Left ventricle myocardium superior (tissue), 1 donor: ENCODE results near the gene C3orf20. TPM values are rescaled to one million over a fixed set of nuclear protein-coding genes. Genes with fewer than 3 reads are reported as not detected.

Experiments used
- ATAC-seq: fragments of 200-7000 bp; cut with Tn5 transposase; one replicate; pipeline ENCODE4 v1.9.1; 2020; ENCODE audit warnings: mild to moderate bottlenecking, moderate library complexity
- DNase-seq: peaks from one replicate; pipeline ENCODE4 v3.0.0-alpha.2; 2020
- intact Hi-C: fragments of 100-400 bp; cut with micrococcal nuclease; formaldehyde crosslinking; loops from one replicate; pipeline ENCODE4 v1.11.0; 2022
- total RNA-seq: library from RNA; stranded (reverse); fragmentation: NEBNext Ultra II Directional; extraction: Animal tissue kit (Norgen Biotek cat#: 25700); gene quantifications from one replicate; pipeline ENCODE4 v1.2.1, GENCODE V29; 2021
- donor health status: DM: no; HTN: yes; CAD: no; lungs with severe emphysema.

C3orf20 gene
- total RNA-seq, 1 donor from 2014 or later: not detected

DNA sequence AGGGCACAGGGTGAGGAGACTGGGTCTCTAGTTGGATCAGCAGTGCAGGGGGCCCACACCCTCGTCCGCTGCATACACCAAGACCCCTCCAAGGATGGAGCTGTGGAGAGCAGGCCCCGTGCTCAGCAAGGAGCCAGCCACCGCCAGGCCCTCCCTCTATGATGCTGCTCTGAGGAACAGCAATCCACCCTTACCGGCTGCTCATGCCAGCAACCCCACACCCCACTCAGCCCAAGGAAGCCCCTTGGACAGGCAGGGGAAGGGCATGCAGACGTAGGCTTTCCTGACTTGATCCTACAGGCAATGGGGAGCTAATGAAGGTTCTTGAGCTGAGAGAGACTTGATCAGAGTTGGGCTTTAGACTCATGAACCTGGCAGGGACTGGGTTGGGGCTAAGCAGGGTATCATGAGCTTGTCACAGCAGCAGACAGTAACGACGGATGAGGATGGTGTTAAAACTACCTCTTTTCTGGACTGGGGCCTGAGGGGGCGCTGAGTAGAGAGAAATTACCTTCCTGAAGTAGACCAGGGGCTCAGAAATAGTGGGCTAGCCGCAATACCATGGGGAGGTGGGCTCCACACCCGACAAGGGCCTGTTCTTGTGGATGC, 93.3 kb downstream of the C3orf20 start:
- ATAC-seq (no peak), DNase-seq (no peak)
- intact Hi-C loops: no loop called here

DNA sequence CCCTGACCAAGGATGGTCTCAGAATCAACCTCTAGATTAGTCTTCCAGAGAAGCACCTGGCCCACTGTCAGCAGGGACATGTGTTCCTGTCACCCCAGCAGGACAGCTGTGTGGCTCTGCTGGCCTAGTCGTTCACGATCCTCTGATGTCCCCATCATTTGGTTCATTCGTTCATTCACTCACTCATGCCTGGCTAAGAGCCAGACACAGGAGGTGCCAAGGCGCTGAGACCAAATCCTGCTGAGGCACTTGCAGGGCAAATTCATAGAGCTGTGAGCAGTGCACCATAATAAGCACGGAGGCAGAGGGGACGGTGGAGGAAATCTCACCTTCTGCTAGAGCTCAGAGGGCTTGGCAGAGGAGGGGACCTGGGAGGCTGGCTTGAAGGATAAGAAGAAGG, 93.9 kb downstream of the C3orf20 start:
- ATAC-seq: no peak

DNA sequence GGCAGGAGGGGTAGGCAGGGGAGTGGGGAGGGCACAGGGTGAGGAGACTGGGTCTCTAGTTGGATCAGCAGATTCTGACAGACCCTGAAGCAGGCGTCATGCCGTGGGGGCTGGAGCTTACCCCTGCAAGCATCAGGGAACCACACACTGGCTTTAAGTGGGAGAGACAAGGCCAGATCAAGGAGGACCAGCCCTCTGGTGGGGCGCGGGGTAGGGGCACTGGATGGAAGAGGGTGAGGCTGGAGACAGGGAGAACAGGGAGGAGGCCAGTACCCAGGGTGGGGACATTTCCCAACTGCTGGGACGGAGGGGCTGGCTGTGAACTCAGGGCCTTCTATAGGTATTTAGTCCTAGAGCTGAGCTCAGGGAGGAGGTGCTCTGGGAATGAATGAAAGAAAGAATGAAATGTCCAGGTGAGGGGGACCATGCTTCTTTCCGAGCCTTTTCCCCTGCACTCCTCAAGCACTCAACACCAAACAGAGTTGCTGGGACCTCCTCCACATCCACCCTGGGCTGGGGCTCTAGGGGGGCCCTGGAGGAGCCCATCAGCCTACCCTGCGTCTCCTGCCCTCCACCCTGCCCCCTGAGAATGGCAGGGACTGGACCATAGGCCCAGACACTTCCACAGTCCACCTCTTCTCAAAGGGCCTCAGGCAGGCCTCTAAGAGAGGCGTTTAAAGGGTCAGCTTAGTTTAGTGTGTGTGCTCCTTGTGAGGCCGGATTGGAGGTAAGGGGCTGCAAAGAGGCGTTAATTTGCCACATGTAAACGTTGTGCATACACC, 94.8 kb downstream of the C3orf20 start:
- ATAC-seq (no peak), DNase-seq (no peak)
- intact Hi-C loops: no loop called here

More for the DNA sequence above, 93.9 kb downstream of the C3orf20 start:
- no peak for DNase-seq
- intact Hi-C loops: no loop called here

DNA sequence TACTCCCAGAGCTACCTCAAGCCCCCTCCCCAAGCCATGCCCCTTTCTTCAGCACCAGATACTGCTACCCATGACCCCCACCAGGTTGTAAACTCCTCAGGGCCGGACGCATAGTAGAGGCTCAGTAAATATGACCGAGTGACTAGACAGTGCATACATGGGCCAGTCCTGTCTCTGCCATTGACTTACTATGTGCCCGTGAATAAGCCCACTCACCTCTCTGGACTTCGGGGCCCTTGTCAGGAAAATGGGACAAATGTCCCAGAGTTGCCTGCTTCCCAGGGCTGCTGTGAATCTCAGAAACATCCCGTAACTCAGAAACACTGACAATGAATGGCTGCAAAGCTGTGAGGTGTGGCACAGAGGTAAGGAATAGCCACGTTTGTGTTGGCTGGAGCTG, 95.7 kb downstream of the C3orf20 start:
- no peak for ATAC-seq
- no peak for DNase-seq
- intact Hi-C loops: no loop called here

DNA sequence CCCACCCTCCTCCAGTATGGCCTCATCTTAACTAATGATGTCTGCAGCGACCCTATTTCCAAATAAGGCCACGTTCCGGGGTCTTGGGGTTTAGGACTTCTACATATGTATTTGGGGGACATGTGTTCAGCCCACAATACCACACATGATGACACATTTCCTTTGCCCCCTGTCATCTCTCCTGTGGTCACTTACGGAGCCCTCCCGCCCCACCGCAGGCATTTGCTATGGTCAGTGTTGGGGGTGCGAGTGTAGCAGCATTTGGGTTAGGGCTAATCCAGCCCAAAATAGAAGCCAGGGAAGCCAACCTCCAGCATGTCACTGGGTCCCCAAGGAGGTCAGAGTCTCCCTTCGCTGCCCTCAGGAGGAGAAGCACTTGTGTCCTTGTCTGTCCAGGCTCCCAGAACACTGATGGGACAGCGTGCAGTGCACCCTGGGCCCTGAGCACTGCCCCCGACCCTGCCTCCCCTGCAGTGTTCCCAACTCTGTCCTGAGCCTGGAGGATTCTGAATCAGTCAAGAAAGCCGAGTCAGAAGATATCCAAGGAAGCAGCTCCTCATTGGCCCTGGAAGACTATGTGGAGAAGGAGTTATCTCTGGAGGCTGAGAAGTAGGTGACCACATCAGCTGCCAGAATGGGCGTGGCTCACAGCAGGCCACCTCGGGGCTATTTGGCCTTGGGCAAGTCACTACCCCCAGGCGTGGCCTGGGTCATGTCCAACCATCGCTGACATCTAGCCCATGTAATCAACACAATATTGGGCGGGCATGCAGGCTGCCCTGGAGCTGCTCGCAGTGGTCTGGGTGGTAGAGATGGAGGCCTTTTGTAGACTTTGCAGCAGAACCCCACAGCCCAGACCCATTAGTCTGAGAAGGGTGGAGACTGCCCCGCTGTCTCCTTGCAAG, 96.9 kb downstream of the C3orf20 start:
- DNase-seq: no peak
- intact Hi-C loops: no loop called here
- no peak for ATAC-seq

DNA sequence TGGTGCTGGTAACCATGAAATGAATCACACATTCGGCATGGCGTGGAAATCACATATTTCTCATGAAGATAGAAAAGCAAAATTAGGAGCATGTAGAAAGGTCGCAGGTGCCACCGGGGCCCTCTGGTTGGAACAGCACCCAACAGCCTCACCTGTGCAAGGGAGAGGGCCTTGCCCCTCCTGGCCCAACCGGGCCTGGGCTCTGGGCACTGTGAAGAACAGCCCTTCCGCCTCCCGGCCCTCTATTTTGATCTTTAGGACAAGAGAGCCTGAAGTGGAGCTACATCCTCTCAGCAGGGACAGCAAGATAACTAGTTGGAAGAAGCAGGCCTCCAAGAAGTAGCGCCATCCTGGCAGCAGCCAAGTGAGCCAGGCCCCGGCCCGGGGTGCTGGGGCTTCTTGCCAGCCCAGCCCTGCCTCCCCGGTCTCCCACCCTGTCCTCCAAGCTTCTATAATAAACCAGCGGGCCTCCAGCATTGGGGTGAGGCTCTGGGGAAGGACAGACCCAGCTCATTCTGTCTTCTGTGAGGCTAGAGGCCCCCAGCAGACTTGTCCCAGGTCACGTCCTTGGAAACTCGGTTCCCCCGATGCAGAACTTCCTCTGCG, 97.7 kb downstream of the C3orf20 start:
- DNase-seq: no peak
- intact Hi-C loops: no loop called here
- no peak for ATAC-seq

DNA sequence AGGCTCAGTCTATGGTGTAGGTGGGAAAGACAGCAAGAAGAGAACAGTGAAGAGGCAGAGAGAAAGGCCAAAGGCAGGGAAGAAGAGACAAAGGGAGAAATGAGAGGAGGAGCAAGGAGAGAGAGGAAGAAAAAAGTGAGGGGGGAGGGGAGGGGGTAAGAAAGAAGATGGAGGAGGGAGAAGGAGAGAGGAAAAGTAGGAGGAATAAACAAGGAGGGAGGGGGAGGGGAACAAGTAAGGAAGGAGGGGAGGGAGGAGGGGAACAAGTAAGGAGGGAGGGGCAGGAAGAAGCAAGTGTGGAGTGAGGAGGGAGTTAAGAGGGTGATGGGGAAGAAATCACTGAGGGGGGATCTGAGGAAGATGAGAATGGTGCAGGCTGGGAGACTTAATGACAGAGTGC, 98.3 kb downstream of the C3orf20 start:
- intact Hi-C loops: no loop called here
- DNase-seq: no peak
- ATAC-seq: no peak

DNA sequence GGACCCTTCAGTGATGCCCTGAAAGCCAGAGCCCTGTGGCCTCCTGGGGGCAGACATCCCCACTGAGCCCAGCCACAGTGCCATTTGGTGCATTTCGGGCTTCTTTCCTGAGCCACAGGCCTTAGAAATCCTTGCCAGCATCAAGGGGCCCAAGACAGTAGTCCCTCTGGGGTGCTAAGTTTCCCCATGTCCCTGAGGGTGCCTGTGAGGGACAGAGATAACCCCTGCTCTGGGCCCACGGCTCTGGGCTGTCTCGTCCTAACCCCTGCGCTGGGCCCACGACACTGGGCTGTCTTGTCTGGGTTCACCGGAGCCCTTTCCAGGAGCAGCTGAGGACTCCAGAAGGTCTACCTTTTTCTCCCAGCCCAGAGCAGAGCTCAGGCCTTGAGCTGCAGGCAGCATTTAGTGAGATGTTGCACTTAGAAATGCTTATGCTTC, 98.8 kb downstream of the C3orf20 start:
- DNase-seq (no peak), ATAC-seq (no peak)
- intact Hi-C loops: no loop called here

DNA sequence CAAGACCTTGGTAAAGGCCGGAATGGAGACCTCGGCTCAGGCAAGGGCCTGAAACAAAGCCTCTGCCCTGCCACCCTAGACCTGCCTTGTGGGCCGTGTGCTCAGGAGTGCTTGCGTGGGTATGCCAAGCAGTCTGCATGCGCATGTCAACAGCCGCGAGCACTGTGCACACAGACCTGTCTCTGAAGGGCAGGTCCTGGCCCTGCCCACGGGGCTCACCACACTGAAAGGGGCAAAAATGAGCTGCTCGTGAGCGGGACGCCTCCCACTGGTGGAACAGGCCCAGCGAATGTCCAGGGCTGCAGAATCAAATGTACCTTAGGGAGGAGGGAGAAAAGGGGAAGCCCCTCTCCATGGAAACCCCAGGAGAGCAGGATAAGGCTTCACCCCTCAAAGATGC, 99.5 kb downstream of the C3orf20 start:
- intact Hi-C loops: no loop called here
- DNase-seq (no peak), ATAC-seq (no peak)

DNA sequence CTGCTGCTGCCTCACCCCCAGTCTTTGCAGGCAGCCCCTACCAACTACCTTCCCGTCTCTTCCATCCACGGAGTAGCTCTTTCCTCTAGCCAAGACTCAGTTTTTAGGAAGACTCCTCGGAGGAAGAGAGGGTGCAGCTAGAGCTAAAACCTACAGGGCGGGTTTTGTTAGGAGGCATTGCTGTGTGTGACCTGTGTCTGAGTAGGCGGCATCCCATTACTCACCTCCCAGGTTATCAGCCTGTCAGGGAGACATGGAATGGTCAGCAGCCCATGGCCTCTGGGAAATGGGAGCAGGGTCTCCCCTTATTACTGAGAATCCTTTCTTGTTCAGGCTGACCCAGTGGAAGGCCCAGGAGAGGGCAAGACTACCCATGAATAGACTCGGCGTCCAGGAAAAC, 100.1 kb downstream of the C3orf20 start:
- no peak for DNase-seq
- no peak for ATAC-seq
- intact Hi-C loops: no loop called here

DNA sequence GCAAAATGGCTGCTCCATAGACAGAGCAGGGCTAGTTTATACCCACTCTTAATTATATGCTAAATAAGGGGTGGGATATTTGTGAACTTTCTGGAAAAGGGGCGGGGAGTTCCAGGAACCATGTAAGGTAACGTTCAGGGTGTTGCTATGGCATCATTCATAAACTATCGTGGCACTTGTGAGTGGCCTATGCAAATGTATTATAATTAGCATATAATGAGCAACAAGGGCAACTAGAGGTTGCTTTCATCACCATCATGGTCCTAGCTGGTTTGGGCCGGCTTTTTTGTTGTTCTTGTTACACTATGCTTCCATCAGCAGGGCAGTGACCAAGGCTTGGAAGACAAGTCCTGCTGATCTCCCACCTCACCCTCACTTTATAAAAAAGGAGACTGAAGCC, 100.6 kb downstream of the C3orf20 start:
- DNase-seq: no peak
- intact Hi-C loops: no loop called here
- ATAC-seq: no peak

DNA sequence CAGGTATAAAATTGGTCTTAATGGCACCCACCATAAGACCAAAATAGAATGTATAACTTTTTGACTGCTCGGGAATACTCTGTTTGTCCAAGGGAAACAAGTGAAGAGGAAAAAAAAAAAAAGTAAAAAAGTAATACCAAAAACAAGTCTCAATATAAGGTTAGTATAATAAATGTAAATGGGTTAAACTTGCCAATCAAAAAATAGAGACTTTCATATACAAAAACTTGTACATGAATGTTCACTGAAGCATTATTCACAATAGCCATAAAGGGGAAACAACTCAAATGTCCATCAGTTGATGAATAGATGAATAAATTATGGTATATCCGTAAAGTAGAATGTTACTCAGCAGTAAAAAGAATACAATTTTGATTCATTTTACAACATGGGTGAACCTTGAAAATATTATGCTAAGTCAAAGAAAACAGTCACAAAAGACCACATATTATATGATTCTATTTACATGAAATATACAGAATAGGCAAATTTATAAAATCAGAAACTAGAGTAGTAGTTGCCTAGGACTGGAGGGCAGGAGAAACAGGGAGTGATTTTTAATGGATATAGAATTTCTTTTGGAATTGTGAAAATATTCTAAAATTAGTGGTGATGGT, 104.2 kb downstream of the C3orf20 start:
- DNase-seq (no peak), ATAC-seq (no peak)
- intact Hi-C loops: no loop called here

DNA sequence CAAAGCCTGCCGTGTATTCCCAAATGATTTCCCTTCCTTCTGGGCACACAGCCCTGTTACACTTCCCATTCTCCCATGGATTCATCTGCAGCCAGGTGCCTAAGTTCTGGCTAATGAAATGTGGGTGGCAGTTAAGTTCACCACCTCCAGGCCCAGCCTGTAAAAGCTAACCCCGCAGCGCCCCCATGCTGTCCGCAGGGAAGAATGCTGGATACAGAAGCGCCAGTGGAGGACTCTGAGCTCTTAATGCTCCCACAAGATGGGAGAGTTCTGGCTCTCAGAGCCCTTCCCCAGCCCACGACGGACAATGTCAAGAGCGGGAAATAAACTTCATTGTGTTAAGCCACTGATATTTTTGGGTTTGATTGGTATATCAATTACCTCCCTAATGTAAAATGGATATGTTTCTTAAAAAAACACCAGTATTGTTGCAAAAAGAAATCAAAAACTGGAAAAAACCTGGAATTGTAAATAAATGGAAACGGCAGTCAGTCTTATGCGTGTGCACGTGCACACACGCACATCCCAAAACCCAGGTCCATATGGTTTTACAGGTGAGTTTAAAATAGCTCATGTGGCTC, 106.1 kb downstream of the C3orf20 start:
- DNase-seq (peak; percentile 75), ATAC-seq (peak; percentile 90)

DNA sequence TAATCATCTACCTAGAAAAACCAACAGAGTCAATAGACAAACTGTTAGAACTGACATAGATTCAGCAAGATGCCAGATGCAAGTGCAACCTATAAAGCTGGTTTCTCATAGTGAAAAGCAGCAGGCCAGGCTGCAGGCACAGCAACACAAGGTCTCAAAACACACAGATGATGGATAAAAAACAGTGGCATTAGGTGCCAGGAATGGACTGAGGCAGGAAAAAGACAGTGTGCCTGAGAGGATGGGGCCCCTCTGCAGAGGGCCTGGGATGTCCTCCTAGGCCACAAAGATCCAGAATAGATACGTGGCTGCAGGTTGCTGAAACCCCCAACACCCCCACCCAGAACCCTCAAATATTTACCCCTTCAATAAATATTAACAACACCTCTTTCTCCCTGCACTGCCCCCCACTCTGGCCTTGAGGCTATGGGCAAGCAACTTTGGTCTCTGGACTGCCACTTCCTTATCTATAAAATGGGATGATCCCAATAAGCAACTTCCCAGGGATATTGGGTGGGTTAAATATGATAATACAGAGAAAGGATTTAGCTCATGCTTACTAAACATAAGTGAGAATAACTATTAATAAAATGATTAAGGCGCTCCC, 108.6 kb downstream of the C3orf20 start:
- intact Hi-C loops: loop anchor here (5.0 to 10.0 kb wide), 2 partner anchors 111 to 131 kb away; no protein-coding TSS in a partner anchor
- ATAC-seq: no peak
- DNase-seq: no peak

More for the DNA sequence above, 106.1 kb downstream of the C3orf20 start:
- intact Hi-C loops: loop anchor here (5.0 to 10.0 kb wide), 2 partner anchors 109 to 134 kb away; no protein-coding TSS in a partner anchor

DNA sequence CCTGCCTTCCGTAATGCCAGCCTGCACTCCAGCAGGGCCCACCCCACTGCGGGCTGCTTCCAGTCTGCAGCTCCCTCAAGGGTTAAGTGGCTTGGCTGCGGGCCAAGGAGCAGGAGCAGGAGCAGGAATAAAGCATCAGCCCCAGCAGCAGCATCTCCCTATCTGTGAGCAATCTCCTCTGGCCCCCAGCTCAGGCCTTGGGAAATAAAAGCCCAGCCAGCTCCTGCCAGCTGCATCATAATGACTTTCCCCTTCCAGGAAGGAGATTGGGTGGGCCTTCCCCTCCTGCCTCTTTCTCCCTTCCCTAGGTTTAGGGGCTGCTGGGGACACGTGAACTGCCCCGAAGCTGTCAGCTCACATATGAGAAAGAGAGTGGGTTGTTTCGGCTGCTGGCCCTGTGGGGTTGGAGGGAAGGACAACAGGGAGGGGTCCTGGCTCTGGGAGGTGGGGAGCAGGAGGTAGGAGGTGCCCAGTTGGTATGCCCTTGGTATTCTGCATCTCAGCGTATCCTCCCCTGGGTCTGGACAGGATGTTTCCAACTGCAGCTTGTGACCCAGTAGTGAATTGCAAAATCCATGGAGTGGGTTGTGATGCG, 109.2 kb downstream of the C3orf20 start:
- intact Hi-C loops: loop anchor here (5.0 to 10.0 kb wide), 2 partner anchors 112 to 131 kb away; no protein-coding TSS in a partner anchor
- DNase-seq (no peak), ATAC-seq (no peak)

DNA sequence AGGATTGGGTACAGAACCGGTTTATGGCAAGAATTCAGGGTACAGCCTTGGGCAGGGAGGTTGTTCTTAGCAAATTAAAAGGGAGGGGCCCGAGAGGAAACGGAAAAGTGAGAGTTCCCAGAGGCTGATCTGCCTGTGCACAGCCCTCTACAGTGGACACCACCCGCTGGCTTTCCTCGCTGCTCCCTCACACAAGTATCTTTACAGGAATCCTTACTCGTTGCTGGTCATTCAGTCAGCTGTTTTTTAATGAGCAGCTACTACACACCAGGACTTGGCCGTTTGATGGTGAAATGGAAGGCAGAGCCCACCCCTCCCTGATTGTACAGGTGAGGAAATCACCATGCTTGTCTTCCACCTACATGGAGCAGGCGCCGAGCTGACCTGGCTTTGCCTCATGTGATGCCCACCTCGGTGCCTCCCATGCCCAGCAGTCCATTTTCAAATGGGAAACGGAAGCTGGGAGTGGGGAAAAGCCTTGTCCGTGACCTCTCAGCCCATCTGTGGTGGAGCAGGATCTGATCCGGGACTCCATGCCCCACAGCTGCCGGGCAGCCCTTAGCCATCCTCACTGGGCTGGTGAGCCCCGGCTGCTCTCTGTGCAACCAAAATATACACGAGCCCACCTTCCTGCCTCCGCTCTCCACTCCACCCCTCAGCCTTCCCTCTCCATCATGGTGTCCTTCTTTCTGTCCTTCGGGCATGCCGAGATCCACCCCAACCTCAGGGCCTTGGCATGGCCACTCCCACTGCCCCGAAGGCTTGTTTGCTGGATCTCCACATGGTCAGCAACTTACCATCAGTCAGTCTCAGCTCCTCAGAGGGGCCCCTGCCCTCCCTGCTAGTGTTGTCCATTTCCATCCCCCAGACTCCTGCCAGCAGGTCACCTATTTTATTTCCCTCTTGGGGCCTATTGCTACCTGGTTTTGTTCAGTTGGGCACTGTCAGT, 110.5 kb downstream of the C3orf20 start:
- intact Hi-C loops: loop anchor here (10.0 kb wide), 1 partner anchor 129 kb away; no protein-coding TSS in a partner anchor
- DNase-seq (no peak), ATAC-seq (peak; percentile 29)
